ENCODE measurements around the gene HIBCH.

DNA sequence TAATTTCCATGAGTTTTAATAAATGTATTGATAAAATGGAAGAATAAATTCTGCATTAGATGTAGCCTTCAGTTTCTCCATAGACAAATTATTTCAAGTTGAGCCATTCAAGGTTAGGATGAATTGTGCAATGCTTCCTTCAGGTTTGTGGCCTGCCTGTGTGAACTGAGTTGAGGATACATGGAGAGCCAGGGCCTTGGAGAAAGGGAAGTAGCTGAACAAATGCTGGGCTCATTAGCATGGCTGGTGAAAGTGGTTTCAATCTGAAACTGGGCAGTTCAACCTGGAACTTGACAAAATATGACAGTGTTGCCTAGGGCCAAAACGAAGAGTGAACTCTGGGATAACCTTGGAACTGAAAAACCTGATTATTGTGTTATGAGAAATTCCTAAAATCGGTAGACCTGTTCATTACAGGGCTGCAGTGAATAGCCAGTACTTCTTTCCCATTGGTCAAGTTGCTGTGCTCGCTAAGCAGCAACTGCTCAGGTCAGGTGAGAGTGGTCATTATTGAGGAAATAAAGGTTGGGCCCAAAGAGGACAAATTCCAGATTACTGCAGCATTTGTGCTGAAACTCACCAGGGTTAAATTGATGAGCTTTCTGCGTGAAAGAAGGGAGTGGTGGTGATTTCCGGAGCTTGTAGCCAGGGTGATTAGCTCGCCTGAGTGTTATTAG lies 36.5 kb upstream of the HIBCH start:
- TF ChIP-seq, protein P1, sequence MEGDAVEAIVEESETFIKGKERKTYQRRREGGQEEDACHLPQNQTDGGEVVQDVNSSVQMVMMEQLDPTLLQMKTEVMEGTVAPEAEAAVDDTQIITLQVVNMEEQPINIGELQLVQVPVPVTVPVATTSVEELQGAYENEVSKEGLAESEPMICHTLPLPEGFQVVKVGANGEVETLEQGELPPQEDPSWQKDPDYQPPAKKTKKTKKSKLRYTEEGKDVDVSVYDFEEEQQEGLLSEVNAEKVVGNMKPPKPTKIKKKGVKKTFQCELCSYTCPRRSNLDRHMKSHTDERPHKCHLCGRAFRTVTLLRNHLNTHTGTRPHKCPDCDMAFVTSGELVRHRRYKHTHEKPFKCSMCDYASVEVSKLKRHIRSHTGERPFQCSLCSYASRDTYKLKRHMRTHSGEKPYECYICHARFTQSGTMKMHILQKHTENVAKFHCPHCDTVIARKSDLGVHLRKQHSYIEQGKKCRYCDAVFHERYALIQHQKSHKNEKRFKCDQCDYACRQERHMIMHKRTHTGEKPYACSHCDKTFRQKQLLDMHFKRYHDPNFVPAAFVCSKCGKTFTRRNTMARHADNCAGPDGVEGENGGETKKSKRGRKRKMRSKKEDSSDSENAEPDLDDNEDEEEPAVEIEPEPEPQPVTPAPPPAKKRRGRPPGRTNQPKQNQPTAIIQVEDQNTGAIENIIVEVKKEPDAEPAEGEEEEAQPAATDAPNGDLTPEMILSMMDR (optimal IDR thresholded peaks at IDR 0.05 in 1 of 3, IDR thresholded peaks at IDR 0.05 in 1 of 3, conservative IDR thresholded peaks at IDR 0.05 in 1 of 3; ENCODE audit: extremely low read depth in 1 of 3, insufficient read depth in 2 of 3, low read length in 3 of 3): no peak
- no peak for TF ChIP-seq EZH2 (IDR thresholded peaks at IDR 0.05; ENCODE audit: low read length)
